Upper lobe of left lung (tissue), 6 donors: ENCODE data around the gene GCC1. TPM values are rescaled to one million over a fixed set of nuclear protein-coding genes. Genes with fewer than 3 reads are reported as not detected.

Experiments
- ATAC-seq, 2 donors: fragments of 200-7000 bp; cut with Tn5 transposase; one replicate each; pipeline ENCODE4 v1.9.1; 2022; ENCODE audit warnings: mild to moderate bottlenecking in 2 of 2, moderate library complexity in 2 of 2; ENCODE audit not compliant: low FRiP score in 2 of 2
- DNase-seq, 2 donors: peaks; one replicate each; pipeline ENCODE4 v3.0.0-alpha.2; 2019 to 2020
- H3K27ac ChIP-seq, 4 donors: fragments of 200-600 bp; sonication (generic); one replicate each; pipeline ENCODE4 v1.5.1; 2016 to 2019
- H3K27me3 ChIP-seq, 4 donors: fragments of 200-600 bp; sonication (generic); one replicate each; pipeline ENCODE4 v1.5.1; 2017 to 2019
- H3K36me3 ChIP-seq, 4 donors: fragments of 200-600 bp; sonication (generic); one replicate each; pipeline ENCODE4 v1.5.1; 2016 to 2019
- H3K4me1 ChIP-seq, 4 donors: fragments of 200-600 bp; sonication (generic); one replicate each; pipeline ENCODE4 v1.5.1; 2018 to 2019
- H3K4me3 ChIP-seq, 4 donors: fragments of 200-600 bp; sonication (generic); one replicate each; pipeline ENCODE4 v1.5.1; 2017 to 2019; ENCODE audit warnings: mild to moderate bottlenecking in 2 of 4, moderate library complexity in 1 of 4
- H3K9me3 ChIP-seq, 4 donors: fragments of 200-600 bp; sonication (generic); one replicate each; pipeline ENCODE4 v1.5.1; 2018 to 2019
- EP300 ChIP-seq, 4 donors: sonication (generic); formaldehyde crosslinking; IDR thresholded peaks; one replicate each; pipeline ENCODE4 v1.5.1; 2017; ENCODE audit warnings: antibody characterized with exemption in 4 of 4, control low read depth in 2 of 4
- POLR2A ChIP-seq, 4 donors: fragments of 450-650 bp; IDR thresholded peaks; one replicate each; pipeline ENCODE4 v1.5.1; 2016 to 2017; ENCODE audit warnings: antibody characterized with exemption in 4 of 4, mild to moderate bottlenecking in 2 of 4
- POLR2AphosphoS5 ChIP-seq, 2 donors: sonication (generic); formaldehyde crosslinking; IDR thresholded peaks; one replicate each; pipeline ENCODE4 v1.5.1; 2017; ENCODE audit warnings: antibody characterized with exemption in 2 of 2
- WGBS, 2 donors: methylation state at CpG; one replicate each; pipeline ENCODE4 v1.1.5; 2017 to 2018; 5-methylcytosine and 5-hydroxymethylcytosine counted together
- total RNA-seq, 6 donors: library from RNA; depleted of rRNA in 4 of 6; stranded (reverse); fragments of >200 nt in 4 of 6; gene quantifications; one replicate each; pipeline versions ENCODE4 v1.1.0 to v1.2.1, GENCODE V29; 2016 to 2021
- TF ChIP-seq, protein P1 (sequence below), 6 experiments: fragments of 450-650 bp in 4 of 6; fragments of 200-600 bp in 2 of 6; sonication (generic) in 2 of 6; IDR thresholded peaks; one replicate each; pipeline ENCODE4 v1.5.1; 2016 to 2019; ENCODE audit warnings: antibody characterized with exemption in 6 of 6
- donor health status: DM: no; HTN: no; CAD: no; lungs with moderate emphysema.
- donor health status: DM: no; HTN: yes; CAD: no; lungs with severe emphysema.

Gene GCC1
- total RNA-seq, 6 donors from 2014 or later, result 12.6 to 19.5 (median 17.4) TPM

DNA sequence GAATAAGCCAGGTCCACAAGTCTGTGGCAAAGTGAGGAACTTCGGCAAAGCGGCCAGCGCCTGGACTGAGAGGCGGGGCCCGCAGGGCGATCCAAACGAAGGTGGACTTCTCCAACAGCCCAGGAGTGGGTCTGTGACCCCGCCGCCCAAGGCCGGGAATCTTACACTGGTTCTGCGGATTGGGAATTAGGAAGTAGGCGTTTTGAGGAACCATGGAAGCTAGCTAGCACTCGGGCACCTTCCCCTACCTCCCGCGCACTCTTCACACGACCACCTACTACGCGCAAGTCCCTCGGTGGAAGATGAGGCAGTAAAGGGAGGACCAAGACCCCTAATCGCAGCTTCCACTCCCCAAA, 2.2 kb upstream of the GCC1 start:
- H3K4me3 ChIP-seq, result peak overlapping the region; percentile 41 to 99 (median 92)
- H3K36me3 ChIP-seq, result peaks cover 9 to 32% (median 23%) of the 10 kb centered on the region in 4 donors
- TF ChIP-seq POLR2A (IDR thresholded peaks at IDR 0.05), result no peak
- TF ChIP-seq POLR2AphosphoS5 (IDR thresholded peaks at IDR 0.05), result no peak
- no peak for TF ChIP-seq EP300 (IDR thresholded peaks at IDR 0.05)
- TF ChIP-seq, protein P1, sequence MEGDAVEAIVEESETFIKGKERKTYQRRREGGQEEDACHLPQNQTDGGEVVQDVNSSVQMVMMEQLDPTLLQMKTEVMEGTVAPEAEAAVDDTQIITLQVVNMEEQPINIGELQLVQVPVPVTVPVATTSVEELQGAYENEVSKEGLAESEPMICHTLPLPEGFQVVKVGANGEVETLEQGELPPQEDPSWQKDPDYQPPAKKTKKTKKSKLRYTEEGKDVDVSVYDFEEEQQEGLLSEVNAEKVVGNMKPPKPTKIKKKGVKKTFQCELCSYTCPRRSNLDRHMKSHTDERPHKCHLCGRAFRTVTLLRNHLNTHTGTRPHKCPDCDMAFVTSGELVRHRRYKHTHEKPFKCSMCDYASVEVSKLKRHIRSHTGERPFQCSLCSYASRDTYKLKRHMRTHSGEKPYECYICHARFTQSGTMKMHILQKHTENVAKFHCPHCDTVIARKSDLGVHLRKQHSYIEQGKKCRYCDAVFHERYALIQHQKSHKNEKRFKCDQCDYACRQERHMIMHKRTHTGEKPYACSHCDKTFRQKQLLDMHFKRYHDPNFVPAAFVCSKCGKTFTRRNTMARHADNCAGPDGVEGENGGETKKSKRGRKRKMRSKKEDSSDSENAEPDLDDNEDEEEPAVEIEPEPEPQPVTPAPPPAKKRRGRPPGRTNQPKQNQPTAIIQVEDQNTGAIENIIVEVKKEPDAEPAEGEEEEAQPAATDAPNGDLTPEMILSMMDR (IDR thresholded peaks at IDR 0.05), result no peak
- ATAC-seq (no peak), DNase-seq (peak in 1 of 2 donors; percentile 82)
- H3K9me3 ChIP-seq, result no peaks in the 10 kb centered on the region
- H3K4me1 ChIP-seq, result peaks cover 38 to 54% (median 40%) of the 10 kb centered on the region in 4 donors
- no peaks in the 10 kb centered on the region for H3K27me3 ChIP-seq
- peak overlapping the region; percentile 87 to 95 (median 92) for H3K27ac ChIP-seq
- 48 to 65% methylated on average over 18 to 20 of the region's 20 CpGs for WGBS, 2 donors

DNA sequence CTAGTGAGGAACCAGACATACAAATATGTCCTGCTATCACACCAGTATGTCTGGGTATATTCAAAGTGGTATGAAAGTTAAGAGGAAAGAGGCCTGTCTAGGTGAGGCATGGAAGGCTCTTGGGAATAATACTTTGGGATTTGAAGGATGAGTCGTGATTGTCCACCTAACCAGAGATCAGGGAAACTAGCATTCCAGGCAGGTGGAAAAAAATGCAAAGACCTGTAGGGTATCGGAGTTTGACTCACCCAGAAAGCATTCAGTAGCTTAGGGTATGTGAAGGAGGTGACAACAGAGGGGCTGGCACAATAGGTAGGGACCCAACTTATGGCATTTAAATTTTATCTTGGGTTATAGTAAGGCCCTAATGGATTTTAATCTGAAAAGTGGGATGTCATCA, 950 bp upstream of the GCC1 start:
- ATAC-seq (no peak), DNase-seq (no peak)
- Histone ChIP-seq H3K27ac (no peak overlapping the region), H3K27me3 (no peaks in the 10 kb centered on the region), H3K4me1 (peaks cover 41 to 67% (median 51%) of the 10 kb centered on the region in 4 donors), H3K9me3 (no peaks in the 10 kb centered on the region), H3K36me3 (peaks cover 9 to 34% (median 28%) of the 10 kb centered on the region in 4 donors), H3K4me3 (no peak overlapping the region)
- TF ChIP-seq EP300 (IDR thresholded peaks at IDR 0.05) (no peak), POLR2A (IDR thresholded peaks at IDR 0.05) (no peak), POLR2AphosphoS5 (IDR thresholded peaks at IDR 0.05) (no peak)
- TF ChIP-seq, protein P1 (IDR thresholded peaks at IDR 0.05), result no peak
- WGBS, 2 donors, result 98% methylated on average over 2 of the region's 2 CpGs

DNA sequence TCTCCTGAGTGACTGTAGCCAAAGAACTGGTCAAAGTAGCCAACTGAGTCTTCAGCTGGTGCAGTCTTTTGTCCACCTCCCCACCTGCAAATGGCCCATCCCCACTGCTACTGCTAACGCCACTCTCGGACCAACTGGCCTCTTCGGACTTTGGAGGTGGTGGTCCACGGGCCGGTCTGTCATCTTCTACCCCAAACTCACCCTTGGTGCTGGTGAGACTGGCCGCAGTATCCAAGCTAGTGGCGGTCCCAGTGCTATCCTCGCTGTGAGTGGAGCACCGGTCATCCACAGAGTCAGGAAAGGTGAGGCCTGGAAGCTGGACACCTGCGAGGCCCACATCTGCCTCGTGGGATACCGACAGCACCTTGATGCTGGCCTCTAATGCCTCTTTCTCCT, 750 bp downstream of the GCC1 start:
- ATAC-seq, result no peak
- peak overlapping the region; percentile 85 to 93 (median 92) for H3K27ac ChIP-seq
- WGBS, 2 donors, result 36 to 53% methylated on average over 5 to 12 of the region's 12 CpGs
- DNase-seq, result no peak
- peaks cover 42 to 70% (median 49%) of the 10 kb centered on the region in 4 donors for H3K4me1 ChIP-seq
- H3K36me3 ChIP-seq, result peaks cover 6 to 24% (median 22%) of the 10 kb centered on the region in 4 donors
- no peaks in the 10 kb centered on the region for H3K9me3 ChIP-seq
- H3K4me3 ChIP-seq, result peak overlapping the region; percentile 63 to 92 (median 86)
- no peaks in the 10 kb centered on the region for H3K27me3 ChIP-seq
- TF ChIP-seq POLR2A (IDR thresholded peaks at IDR 0.05), result no peak
- TF ChIP-seq, protein P1 (IDR thresholded peaks at IDR 0.05), result no peak
- TF ChIP-seq EP300 (IDR thresholded peaks at IDR 0.05), result no peak

DNA sequence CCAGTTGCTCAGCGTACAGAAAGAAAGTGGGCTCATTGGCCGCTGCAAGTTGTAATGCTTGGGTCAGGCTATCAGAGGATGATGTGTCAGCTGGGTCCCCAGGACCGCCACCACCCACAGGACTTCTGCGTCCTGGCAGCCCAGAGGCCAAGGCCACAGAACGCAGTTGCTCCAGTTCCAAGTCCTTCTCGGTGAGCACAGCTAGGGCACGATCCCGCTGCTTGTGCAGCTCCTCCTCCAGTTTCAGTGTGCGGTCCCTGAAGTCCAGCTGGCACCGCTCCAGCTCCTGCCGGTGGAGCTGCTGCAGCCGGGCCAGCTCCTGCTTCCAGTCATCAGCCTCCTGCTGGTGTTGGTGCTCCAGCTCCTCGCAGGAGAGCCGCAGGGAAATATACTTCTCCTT, 3.0 kb downstream of the GCC1 start:
- H3K36me3 ChIP-seq, result peaks cover 6 to 32% (median 22%) of the 10 kb centered on the region in 4 donors
- no peaks in the 10 kb centered on the region for H3K27me3 ChIP-seq
- TF ChIP-seq, protein P1 (IDR thresholded peaks at IDR 0.05), result no peak
- TF ChIP-seq POLR2AphosphoS5 (IDR thresholded peaks at IDR 0.05), result no peak
- no peak for TF ChIP-seq EP300 (IDR thresholded peaks at IDR 0.05)
- no peak for TF ChIP-seq POLR2A (IDR thresholded peaks at IDR 0.05)
- no peak overlapping the region for H3K27ac ChIP-seq
- 98 to 100% methylated on average over 4 to 14 of the region's 14 CpGs for WGBS, 2 donors
- peaks cover 32 to 54% (median 35%) of the 10 kb centered on the region in 4 donors for H3K4me1 ChIP-seq
- H3K9me3 ChIP-seq, result no peaks in the 10 kb centered on the region
- ATAC-seq (no peak), DNase-seq (peak in 1 of 2 donors; percentile 45)
- no peak overlapping the region for H3K4me3 ChIP-seq

DNA sequence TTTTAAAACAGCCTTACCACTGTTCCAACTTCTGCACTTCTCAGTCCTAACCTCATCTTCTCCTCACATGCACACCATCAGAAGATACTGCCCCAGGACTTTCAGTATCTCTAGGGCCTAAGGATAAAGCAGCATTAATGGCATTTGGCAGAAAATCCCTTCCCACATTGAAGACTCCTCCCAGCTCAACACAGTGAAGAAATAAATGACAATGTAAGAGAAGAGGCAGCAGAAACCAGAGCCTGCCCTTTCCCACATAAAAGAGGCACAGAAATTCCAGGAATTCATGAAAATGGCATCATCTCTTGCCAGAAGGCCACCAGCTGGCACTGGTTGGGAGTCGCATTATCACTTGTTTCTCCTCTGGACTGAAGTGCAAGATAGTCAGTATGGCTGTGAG, 3.7 kb downstream of the GCC1 start:
- 87 to 92% methylated on average over 1 of the region's 1 CpG for WGBS, 2 donors
- no peaks in the 10 kb centered on the region for H3K27me3 ChIP-seq
- TF ChIP-seq POLR2A (IDR thresholded peaks at IDR 0.05) (no peak), POLR2AphosphoS5 (IDR thresholded peaks at IDR 0.05) (no peak), EP300 (IDR thresholded peaks at IDR 0.05) (no peak)
- TF ChIP-seq, protein P1 (IDR thresholded peaks at IDR 0.05), result no peak
- H3K9me3 ChIP-seq, result no peaks in the 10 kb centered on the region
- H3K4me1 ChIP-seq, result peaks cover 32 to 51% (median 35%) of the 10 kb centered on the region in 4 donors
- peaks cover 6 to 32% (median 22%) of the 10 kb centered on the region in 4 donors for H3K36me3 ChIP-seq
- no peak overlapping the region for H3K27ac ChIP-seq
- ATAC-seq, result no peak
- H3K4me3 ChIP-seq, result no peak overlapping the region
- DNase-seq, result no peak
